ENCODE results near the gene PNPLA7.

PNPLA7 gene

DNA sequence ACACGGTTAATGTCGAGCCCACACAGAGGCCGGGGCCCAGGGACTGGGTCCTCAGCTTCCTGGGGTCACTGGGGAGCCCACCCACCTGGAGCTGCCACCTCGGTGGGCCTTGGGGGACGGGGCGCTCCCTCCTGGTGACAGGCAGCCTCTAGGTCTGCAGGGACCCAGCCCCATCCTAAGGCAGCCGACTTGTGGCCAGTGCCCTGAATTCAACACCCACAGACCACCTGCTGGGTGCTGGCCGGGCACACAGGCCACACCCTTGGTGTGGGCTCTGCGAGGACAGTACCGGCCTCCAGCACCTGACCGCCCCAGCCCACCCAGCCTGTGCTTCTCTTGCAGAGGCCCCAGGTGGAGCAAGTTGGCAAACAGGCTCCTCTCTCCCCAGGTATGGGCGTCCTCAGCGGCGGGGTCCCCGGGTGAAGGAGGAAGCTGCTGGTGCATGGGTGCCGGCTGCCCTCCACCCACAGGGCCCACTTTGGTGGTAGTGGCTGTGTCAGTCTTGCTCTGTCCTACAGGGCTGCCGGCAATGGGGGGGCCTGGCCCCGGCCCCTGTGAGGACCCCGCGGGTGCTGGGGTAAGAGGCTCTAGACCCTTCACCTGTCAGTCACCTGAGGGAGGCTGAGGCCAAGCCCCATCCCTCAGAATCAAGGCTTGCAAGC is 117.4 kb downstream of the PNPLA7 start:
- no peak for DNase-seq

DNA sequence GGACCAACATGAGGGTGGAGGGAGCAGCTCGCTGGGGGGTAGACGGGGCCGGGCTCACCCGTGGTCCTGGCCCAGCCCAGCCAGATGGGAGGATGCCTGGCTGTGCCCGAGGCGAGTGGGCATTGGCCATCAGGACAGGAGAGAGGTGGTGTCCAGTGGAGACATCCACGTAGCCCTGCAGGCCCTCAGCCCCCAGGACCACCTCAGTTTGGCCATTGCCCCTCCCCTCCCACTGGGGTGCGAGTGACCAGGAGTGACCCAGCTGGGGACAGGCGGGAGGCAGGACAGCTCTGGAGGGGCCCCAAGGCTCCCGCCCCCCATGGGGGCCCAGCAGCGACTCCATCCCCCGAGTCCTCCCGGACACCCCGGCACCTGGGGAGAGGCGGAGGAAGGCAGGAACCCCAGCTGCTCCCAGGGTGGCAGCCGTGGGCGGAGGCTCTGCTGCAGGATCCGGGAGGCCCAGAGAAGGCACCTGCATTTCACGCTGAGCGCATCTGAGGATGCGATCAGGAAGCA is 118.7 kb downstream of the PNPLA7 start:
- DNase-seq, result no peak

DNA sequence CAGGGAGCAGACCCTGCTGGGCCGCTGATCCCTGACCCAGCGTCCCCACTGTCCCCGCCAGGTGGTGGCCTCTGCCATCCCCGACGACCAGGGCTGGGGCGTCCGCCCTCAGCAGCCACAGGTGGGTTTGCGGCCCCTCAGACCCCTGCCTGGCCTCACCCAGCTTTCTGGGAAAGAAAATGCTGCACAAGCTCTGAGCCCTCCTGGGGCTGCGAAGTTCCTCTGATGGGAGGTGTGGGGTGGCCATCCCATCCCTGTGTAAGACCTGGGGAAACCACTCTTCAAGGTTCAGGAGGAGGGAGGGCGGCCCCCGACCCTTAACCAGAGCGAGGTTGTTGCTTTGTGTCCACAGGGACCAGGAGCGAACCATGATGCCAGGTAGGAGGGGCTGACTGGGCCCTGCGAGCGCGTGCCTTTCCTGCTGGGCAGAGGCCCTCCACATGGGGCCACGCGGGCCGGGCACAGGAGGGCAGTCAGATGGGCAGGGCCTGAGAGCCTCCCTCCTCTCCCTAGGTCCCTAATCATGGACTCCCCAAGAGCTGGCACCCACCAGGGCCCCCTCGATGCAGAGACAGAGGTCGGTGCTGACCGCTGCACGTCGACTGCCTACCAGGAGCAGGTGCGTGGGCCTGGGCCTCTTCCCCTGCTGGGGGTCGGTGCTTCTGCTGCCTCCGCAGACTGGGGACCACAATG is 119.3 kb downstream of the PNPLA7 start:
- no peak for DNase-seq

DNA sequence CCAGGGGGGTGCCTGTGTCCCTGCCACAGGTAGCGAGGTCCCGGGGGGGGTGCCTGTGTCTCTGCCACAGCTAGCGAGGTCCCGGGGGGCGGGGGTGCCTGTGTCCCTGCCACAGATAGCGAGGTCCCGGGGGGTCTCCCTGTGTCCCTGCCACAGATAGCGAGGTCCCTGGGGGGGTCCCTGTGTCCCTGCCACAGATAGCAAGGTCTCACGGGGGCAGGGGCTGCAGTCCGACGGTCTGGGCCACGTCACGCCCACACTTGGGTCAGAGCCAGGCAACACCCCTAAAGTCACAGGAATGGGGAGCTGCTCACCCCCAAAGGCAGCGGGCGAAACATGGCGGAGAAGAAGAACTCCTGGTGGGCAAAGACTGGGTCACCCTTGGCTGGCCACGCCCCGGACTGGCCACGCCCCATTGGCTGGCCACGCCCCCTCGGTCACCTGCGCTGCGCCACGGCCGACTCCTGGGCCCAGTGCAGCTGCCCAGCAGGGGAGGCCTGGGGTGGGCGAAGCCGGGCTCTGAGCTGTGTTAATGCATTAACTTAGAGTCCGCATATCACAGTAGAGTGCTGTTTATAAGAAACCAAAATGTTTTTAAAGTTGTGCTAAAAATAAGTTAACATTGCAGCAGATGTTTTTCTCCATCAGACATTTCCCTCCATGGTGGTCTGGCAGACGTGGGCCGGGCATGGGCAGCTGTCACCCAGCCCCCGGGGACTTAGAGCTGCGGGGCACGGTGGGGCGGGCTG is 120.1 kb downstream of the PNPLA7 start:
- no peak for DNase-seq

DNA sequence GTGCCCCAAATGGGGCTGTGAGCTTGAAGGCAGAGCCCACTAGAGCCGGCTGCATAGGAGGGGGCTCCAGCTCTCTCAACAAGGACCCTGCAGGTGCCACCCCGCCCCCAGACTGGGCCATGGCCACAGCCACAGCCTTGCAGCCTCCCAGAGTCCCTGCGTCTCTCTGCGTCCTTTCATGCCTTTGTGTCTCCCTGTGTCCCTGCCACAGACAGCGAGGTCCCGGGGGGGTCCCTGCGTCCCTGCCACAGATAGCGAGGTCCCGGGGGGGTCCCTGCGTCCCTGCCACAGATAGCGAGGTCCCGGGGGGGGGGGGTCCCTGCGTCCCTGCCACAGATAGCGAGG is 120.7 kb downstream of the PNPLA7 start:
- DNase-seq, result no peak

DNA sequence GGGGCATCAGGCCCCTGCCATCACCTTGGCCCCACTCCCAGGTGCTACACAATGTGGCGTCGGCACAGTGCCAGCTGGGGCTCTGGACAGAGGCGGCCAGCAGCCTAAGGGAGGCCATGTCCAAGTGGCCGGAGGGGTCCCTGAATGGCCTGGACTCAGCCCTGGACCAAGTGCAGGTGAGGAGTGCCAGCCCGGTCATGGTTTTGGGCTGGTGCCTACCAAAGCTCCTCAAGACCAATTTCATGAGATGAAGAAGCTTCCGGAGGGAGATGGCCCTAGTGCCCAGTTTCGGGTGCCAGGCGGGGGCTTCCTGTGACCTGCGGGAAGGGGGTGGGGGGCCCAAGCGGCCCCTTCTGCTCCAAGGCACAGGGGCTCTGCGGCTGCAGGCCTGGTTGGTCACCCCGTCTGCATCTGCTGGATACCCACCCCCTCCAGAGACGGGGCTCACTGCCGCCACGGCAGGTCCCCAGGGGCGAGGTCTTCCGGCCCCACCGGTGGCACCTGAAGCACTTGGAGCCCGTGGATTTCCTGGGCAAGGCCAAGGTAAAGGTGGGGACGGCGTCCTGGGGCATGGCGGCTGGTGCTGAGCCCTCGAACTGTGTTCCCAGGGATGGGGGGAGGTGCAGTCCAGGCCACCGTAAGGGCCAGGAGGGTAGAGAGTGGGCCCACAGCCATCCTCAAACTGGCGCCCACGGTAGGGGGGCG is 121.2 kb downstream of the PNPLA7 start:
- DNase-seq, result no peak

DNA sequence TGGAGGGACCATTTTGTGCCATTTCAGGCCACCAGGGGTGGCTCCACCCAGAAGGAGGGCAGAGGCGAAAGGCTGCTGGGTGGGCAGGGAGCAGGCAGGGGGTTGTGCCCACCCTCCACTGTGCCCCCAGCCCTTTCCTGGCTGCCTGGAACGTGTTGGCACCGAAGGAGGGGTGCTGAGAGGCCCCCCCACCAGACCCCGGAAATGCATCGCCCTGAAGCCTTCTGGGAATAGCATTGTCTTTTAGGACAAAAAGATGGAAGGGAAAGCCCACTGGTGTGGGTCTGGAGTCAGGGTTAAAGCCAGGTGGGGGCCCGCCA is 121.9 kb downstream of the PNPLA7 start:
- no peak for DNase-seq

DNA sequence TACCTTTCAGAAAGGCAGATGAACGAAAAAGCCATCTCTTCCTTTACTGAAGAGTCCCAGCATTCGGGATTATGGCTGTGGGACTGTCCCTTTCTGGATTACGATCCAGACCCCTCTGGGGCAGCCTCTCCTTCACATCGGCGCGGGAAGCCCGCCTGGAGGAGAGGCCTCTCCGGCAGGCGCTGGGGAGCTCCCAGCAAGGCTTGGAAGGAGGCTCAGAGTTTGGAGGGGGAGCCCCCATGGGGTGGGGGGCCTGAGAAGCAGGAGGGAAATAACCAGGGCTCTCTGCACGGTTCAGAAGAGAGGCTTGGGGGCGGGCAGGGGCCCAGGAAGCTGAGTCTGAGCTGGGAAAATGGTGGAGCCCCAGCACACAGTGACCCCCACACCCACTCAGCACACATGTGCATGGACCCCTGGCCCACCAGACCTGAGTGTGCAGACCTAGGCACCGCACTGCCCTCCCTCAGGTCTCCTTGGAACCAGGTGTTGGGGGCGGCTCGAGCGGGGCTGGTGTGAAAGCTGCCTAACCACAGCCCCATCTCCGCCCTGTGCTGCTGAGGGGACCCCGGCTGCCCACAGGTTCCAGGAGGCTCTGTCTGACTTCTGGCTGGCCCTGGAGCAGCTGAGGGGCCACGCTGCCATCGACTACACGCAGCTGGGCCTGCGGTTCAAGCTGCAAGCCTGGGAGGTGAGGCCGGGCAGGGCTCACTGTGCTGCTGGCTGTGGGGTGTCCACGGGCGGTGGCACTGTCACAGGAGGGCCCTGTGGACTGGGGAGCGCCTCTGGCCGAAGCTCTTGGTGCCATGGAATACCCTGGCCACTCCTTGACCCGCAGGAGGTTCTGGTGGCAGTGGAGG is 122.5 kb downstream of the PNPLA7 start:
- DNase-seq, result no peak

DNA sequence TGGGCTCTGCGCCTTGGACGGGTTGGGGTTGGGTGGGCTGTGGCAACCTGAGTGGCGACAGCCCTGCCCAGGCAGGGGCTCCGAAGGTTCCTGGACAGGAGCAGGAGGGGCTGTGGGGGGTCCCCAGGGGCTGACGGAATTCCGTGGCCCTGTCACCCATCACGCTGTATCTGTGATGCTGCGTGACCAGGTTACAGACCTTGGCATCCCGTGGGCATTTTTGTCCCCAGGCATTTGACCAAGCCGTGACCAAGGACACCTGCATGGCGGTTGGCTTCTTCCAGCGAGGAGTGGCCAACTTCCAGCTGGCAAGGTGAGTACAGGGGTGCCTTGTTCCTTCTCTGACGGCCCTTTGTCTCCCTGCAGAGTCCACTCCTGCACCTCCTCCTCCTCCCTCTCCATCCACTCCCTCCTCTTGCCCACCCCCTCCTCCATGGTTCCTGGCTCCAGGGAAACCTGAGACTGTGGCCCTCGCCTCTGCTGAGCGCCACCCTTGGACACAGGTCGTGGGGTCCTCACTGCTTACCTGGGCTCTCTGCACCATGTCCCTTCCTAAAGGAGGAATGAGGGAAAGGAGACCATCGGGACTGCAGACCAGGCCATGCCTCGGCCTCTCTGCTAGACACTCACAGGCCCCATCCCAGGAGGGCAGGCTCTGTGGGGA is 124.1 kb downstream of the PNPLA7 start:
- no peak for DNase-seq

DNA sequence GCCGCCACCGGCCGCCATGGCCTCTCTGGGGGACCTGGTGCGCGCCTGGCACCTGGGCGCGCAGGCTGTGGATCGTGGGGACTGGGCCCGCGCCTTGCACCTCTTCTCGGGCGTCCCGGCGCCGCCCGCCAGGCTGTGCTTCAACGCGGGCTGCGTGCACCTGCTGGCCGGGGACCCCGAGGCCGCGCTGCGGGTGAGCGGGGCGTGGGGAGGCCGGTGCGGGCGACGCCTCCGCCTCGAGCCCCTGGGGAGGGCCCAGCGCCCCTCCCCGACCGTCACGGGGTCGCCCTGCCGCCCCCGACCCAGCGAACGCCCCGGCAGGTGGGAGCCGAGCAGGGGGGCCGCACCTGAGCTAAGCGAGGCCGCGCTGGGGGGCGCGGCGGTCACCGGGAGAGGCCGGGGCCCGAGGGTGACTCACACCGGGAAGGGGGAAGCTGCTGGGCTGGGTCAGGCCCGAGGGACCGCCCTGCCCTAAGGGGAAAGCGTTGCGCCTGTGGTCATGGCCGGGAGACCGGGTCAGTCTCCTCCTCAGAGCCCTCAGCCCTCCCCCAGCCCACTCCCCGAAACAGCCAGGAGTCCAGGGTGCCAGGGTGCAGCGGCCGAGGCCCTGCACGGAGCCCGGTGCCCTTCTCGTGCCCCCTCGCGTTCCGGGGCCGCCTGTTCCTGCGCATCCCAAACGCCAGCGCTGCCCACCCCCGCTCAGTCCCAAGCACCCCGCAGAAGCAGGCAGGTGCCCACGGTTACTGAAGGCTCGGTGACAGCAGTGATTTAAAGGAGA is 126.5 kb downstream of the PNPLA7 start:
- no peak for DNase-seq

DNA sequence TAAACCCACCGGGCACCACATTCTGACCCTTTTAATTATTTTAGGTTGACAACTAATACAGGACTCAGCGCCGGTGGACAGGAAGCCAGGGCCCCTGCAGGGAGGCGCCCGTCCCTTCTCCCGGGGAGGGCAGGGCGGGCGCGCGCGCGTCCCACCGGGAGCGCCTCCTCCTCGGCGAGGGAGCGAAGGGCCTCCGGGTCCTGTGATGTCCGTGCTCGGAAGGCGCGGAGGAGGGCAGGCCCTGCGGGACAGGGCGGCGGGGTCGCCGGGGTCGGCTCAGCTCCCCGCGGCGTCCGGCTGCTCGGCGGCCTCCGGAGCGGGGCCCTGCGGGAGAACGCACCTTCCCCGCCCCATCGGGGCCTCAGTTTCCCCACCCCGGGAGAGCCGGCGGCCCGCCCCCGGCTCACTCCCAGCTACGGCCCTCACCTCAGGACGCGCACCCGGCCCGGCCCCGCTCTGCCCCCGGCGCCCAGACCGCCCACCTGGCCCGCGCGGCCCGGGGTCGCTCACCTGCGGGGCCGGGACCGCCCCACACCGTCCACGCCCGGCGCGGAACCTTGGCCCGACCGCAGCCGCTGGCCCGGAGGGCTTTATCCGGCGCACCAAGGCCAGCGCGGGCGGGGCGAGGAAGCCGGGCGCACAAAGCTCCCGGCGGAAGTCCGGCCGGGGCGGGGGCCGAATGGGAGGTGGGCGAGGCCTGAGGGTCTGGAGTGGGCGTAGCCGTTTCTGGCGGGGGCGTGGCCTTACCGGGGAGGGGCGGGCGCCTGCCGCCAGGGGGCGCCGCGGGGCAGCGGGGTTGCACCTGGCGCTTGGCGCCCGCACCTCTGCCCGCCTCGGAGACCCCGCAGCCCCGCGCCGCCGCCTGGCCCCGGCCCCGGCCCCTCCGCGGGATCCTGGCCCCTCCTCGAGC is 127.3 kb downstream of the PNPLA7 start, which contains the start of the genes EXD3 and NOXA1:
Gene EXD3, minus strand, starts transcription at position 559 of the 910 bp plus-strand sequence. CDS start 27,805 bp downstream, outside the sequence.
Gene NOXA1, plus strand, starts transcription at position 790 of the 910 bp plus-strand sequence. CDS start 137 bp downstream, outside the sequence.
- peak; percentile 82 for DNase-seq

DNA sequence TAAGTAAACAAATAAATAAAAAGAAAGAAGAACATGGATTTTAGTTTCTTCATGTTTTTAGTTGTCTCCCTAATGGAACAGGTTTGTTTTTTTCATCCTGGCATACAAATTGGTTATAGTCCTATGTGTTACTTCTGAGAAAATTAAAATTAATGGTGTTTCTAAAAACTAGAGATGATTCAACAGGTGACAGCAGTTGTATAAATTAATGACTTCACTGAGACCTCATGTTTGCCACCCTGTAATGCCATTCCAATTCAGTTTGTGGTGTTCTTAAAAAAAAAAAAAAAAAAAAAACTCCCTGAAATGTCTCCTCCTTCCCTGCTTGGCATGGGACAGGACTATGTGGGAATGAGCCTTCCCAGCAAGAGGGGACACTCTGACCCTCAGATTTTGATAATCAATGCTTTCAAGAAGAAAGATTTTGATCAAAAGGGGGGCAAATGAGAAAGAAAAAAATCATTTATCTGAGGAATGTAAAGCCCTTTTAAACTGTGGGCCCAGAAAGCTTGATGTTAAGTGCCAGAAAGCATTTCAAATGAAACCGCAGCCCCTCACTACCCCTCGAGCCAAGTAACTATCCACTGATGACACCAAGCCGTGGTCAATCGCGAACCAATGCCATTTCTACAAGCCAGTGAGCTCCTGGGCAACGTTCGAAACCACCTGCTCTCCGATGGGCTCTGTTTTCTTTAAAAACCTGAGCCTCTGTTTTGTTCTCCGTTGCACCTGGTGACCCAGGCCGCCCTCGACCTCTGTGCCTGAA is 128.2 kb downstream of the PNPLA7 start:
- no peak for DNase-seq

DNA sequence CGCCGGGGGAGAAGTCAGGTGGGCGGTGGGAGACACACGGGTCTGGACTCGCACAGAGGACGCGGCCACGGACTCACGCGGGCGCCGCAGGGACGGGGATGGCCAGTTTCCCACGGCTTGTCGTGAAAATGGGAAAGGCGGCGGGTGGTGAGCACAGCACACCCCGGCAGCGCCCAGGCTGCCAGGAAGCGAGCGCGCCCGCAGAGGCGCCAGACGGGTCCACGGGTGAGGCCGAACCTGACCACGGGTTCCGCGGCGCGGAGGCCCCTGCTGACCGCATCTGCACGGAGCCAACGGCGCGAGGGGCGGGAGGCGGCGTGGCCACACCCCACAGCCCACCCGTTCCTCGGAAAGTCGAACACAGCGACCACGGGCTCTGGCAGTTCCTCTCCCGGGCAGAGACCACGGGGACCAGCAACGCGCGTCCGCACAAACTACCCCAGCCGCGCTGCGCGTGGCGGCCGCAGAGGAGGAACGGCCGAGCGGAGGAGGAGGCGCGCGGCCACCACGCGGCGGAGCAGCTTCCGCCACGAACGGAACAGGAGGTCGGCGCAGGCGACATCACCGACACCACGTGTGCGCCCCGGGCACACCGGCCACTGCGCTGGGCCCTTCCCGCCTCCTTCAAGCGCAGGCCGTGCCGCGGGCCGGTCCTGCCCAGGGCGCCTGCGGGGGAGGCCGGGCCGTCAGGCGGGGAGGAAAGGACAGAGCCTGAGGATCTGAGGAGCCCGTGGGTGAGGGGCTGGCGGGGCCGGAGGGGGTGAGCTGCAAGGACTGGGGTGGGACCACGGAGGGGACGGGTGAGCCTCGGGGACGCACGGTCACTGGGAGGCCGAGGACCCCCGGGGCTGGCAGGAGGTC is 132.8 kb downstream of the PNPLA7 start:
- DNase-seq, result no peak

DNA sequence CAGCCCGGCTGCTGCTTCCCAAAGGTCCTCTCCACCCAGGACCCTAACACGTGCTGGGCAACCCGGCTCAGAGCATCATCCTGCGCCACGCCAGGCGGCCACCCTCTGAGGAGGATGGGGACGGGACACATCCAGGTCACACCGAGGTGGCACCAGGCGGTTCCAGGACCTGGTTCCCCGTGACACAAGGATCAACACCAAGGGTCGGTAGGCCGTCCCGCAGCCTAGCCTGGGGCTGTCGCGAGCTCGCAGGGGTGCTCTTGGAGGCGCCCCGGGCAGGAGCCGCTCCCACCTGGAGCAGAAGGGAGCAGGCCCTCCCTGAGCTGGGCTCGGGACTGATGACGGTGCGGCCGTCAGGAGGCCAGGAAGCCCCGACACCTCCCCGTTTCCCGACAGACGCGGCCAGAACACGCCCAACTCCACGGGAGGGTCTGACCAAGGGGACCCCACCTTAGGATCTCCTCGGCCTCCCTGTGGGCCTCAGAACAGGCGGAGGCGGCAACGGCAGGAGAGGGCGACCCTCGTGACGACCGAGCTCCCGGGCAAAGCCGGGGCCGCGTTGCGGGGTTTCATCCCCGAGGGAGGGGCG is 133.5 kb downstream of the PNPLA7 start:
- no peak for DNase-seq

DNA sequence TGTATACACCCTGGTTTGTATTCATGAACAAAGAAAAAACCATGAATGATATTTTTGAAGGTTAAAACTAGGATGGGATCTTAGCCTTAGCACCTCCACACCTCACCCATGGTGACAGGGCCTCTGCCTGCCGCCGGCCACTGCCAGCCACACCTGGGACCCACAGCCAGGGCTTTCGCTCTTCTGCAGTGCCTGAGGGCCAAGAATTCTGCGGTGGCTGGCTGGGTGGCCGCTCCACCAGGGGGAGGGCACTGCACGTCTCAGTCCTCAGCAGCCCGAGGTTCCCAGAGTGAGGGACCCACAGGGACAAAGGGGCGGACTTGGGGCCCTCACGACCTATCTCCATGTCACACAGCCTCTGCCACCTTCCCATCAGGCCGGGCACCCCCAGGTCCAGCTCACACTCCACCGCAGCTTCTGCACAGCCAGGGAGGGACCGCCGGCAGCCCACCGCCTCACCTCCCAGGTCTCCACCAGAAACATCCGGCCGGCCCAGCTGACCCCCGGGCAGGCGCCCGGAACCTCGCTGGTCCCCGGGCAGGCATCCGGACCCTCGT is 134.1 kb downstream of the PNPLA7 start:
- DNase-seq, result no peak

DNA sequence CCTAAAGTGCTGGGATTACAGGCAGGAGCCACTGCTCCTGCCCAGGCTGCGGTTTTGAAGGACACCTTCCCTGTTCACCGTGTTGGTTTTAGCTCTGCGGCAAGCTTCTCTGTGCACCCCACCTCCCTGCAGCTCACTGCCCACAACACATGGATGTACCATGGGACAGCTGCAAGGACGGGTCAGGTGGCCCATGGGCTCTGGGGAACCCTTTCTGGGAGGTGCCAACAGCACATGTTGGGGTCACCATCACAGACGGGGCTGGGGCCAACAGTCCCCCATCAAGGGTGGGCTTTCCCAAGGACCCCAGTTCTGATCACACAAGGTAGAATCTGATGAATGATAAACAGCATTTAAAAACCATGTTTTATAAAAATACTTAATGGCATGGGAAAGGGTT is 134.8 kb downstream of the PNPLA7 start:
- DNase-seq, result no peak

DNA sequence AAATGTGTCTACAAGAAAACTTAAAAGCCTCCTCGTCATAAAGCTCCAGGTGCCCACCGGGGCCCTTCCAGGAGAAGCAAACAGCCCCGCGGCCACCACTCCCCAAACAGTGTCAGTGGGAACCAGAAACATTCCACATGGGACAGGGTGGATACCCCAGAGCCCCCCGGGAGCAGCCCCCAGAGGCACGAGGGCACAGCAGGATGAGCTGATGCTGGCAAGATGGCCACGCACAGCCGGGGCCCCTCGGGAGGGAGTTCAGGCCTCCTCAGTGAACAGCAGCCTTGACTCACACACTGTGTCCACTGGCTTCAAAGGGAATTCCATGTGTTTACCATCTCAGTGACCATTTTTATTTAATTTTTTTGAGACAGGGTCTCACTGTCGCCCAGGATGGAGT is 137.8 kb downstream of the PNPLA7 start:
- DNase-seq, result no peak
